Esophagus muscularis mucosa (tissue), 4 donors: ENCODE measurements around the gene GOLGA6L26.

Experiments used
- EP300 ChIP-seq: sonication (generic); formaldehyde crosslinking; IDR thresholded peaks from one replicate; pipeline ENCODE4 v1.6.1; 2017; ENCODE audit warnings: antibody characterized with exemption
- POLR2A ChIP-seq: fragments of 450-650 bp; IDR thresholded peaks from one replicate; pipeline ENCODE4 v1.6.1; 2017; ENCODE audit warnings: antibody characterized with exemption, moderate library complexity, mild to moderate bottlenecking, low read depth
- TF ChIP-seq, protein P1 (sequence below), 3 experiments: fragments of 200-600 bp in 2 of 3; fragments of 450-650 bp in 1 of 3; sonication (generic) in 2 of 3; IDR thresholded peaks; one replicate each; pipeline ENCODE4 v1.5.1; 2017 to 2019; ENCODE audit warnings: antibody characterized with exemption in 3 of 3, mild to moderate bottlenecking in 2 of 3, moderate library complexity in 1 of 3

DNA sequence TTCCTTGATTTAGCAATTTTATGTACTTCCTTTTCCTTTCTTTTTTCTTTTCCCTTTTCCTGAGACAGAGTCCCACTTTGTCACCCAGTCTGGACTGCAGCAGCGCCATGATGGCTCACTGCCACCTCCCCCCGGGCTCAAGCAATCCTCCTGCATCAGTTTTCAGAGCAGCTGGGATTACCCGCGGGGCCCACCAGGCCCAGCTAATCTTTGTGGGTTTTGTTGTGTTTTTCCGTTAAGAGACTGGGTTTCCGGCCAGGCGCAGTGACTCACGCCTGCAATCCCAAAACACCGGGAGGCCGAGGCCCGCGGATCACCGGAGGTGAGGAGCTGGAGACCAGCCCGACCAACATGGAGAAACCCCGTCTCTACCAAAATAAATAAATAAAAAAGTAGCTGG lies 38.3 kb upstream of the GOLGA6L26 start:
- TF ChIP-seq, protein P1, sequence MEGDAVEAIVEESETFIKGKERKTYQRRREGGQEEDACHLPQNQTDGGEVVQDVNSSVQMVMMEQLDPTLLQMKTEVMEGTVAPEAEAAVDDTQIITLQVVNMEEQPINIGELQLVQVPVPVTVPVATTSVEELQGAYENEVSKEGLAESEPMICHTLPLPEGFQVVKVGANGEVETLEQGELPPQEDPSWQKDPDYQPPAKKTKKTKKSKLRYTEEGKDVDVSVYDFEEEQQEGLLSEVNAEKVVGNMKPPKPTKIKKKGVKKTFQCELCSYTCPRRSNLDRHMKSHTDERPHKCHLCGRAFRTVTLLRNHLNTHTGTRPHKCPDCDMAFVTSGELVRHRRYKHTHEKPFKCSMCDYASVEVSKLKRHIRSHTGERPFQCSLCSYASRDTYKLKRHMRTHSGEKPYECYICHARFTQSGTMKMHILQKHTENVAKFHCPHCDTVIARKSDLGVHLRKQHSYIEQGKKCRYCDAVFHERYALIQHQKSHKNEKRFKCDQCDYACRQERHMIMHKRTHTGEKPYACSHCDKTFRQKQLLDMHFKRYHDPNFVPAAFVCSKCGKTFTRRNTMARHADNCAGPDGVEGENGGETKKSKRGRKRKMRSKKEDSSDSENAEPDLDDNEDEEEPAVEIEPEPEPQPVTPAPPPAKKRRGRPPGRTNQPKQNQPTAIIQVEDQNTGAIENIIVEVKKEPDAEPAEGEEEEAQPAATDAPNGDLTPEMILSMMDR (IDR thresholded peaks at IDR 0.05): no peak
- TF ChIP-seq POLR2A (no peak), EP300 (no peak)
